Ureter (tissue), 1 donor: Measurements from ENCODE around the gene APOE. TPM values are rescaled to one million over a fixed set of nuclear protein-coding genes. Genes with fewer than 3 reads are reported as not detected.

ENCODE experiments used
- DNase-seq: peaks from one replicate; pipeline ENCODE4 v3.0.0-alpha.2; 2020; ENCODE audit warnings: low spot score
- total RNA-seq: library from RNA; stranded (reverse); gene quantifications from one replicate; pipeline ENCODE4 v1.2.4, GENCODE V29; 2023
- donor health status: DM: yes; HTN: yes; CAD: no.

APOE gene
- total RNA-seq, 1 donor from 2014 or later: 61.2 TPM

GRCh38 chr19:44951179-44952159 lies 45.9 kb downstream of the APOE start:
- DNase-seq: peak; percentile 74

GRCh38 chr19:44954278-44954648 lies 48.7 kb downstream of the APOE start:
- no peak for DNase-seq

GRCh38 chr19:44954649-44955504 lies 49.3 kb downstream of the APOE start, which contains the start of gene CLPTM1:
Gene CLPTM1 (plus strand): TSS chr19:44955380. CDS start chr19:44955396, 16 bp downstream.
- DNase-seq: peak; percentile 98

- DNase-seq: no peak
Observed at GRCh38 chr19:44955505-44956439, 50.2 kb downstream of the APOE start.

GRCh38 chr19:44957526-44957925 lies 51.9 kb downstream of the APOE start:
- no peak for DNase-seq

GRCh38 chr19:44958090-44958489 lies 52.5 kb downstream of the APOE start:
- no peak for DNase-seq

Other genes with a start within 250 kb of the APOE start
- 4.5 TPM for gene CEACAM19, start 234.3 kb upstream of the APOE start, total RNA-seq
- gene CEACAM16, start 206.6 kb upstream of the APOE start, total RNA-seq: not detected
- 68.4 TPM for gene BCL3, start 157.1 kb upstream of the APOE start, total RNA-seq
- gene CBLC, start 127.9 kb upstream of the APOE start, total RNA-seq: 49.5 TPM
- 136 TPM for gene BCAM, start 96.7 kb upstream of the APOE start, total RNA-seq
- gene NECTIN2, start 59.5 kb upstream of the APOE start, total RNA-seq: 66.7 TPM
- gene TOMM40, start 14.5 kb upstream of the APOE start, total RNA-seq: 65.9 TPM
- gene APOC1, start 8.8 kb downstream of the APOE start, total RNA-seq: 32.5 TPM
- gene APOC4, start 36.4 kb downstream of the APOE start, total RNA-seq: not detected
- gene APOC2, start 40.3 kb downstream of the APOE start, total RNA-seq: 1.3 TPM
- 94.1 TPM for gene CLPTM1, start 49.6 kb downstream of the APOE start, total RNA-seq
- 16.9 TPM for gene RELB, start 95.7 kb downstream of the APOE start, total RNA-seq
- gene CLASRP, start 133.2 kb downstream of the APOE start, total RNA-seq: 128 TPM
- gene ZNF296, start 170.7 kb downstream of the APOE start, total RNA-seq: 5.1 TPM
- 19.9 TPM for gene GEMIN7, start 173.5 kb downstream of the APOE start, total RNA-seq
- gene PPP1R37, start 187.4 kb downstream of the APOE start, total RNA-seq: 89.3 TPM